CD14-positive monocyte (primary cell): ENCODE data around the gene MPHOSPH6. TPM values are rescaled to one million over a fixed set of nuclear protein-coding genes. Genes with fewer than 3 reads are reported as not detected.

ENCODE experiments used
- DNase-seq, 3 donors: peaks; one replicate each; pipeline ENCODE4 v3.0.0-alpha.2; 2011 to 2022
- H2AFZ ChIP-seq: 2 replicates; pipeline ENCODE4 v1.6.0; 2012; ENCODE audit warnings: mild to moderate bottlenecking, low read depth, low read length, inconsistent platforms; ENCODE audit not compliant: insufficient read depth, poor library complexity, severe bottlenecking
- H3K27ac ChIP-seq, 2 donors: 1 replicate in 1 of 2; 2 replicates in 1 of 2; pipeline ENCODE4 v1.5.1; 2012 to 2013; ENCODE audit warnings: low read length in 2 of 2, control low read depth in 1 of 2, inconsistent platforms in 1 of 2, low read depth in 1 of 2, mild to moderate bottlenecking in 1 of 2
- H3K27me3 ChIP-seq, 2 donors: one replicate each; pipeline versions ENCODE4 v1.6.0 to v1.6.1; 2011 to 2013; ENCODE audit warnings: low read length in 2 of 2; ENCODE audit not compliant: control insufficient read depth in 2 of 2, insufficient read depth in 2 of 2
- H3K36me3 ChIP-seq, 2 donors: replicated peaks in 1 of 2; 1 replicate in 1 of 2; 2 replicates in 1 of 2; pipeline versions ENCODE4 v1.5.1 to v1.6.1; 2012 to 2013; ENCODE audit warnings: low read length in 2 of 2, control low read depth in 1 of 2, inconsistent platforms in 1 of 2, mild to moderate bottlenecking in 1 of 2; ENCODE audit not compliant: insufficient read depth in 2 of 2, control insufficient read depth in 1 of 2
- H3K4me1 ChIP-seq, 2 donors: 1 replicate in 1 of 2; 2 replicates in 1 of 2; pipeline versions ENCODE4 v1.5.1 to v1.6.1; 2012 to 2013; ENCODE audit warnings: low read length in 2 of 2, control low read depth in 1 of 2, inconsistent platforms in 1 of 2, mild to moderate bottlenecking in 1 of 2, moderate library complexity in 1 of 2; ENCODE audit not compliant: insufficient read depth in 2 of 2, control insufficient read depth in 1 of 2
- H3K4me2 ChIP-seq: replicated peaks from 2 replicates; pipeline ENCODE3; 2012; ENCODE audit warnings: low read length, moderate library complexity, mild to moderate bottlenecking; ENCODE audit not compliant: poor library complexity, severe bottlenecking; ENCODE audit errors: extremely low read depth
- H3K4me3 ChIP-seq, 3 experiments: fragments of 200-600 bp in 1 of 3; sonication (generic) in 1 of 3; replicated peaks in 1 of 3; 1 replicate in 2 of 3; 2 replicates in 1 of 3; pipeline ENCODE4 v1.5.1; 2011 to 2013; ENCODE audit warnings: low read length in 3 of 3, mild to moderate bottlenecking in 3 of 3, control low read depth in 2 of 3, low read depth in 2 of 3, inconsistent platforms in 1 of 3, moderate library complexity in 1 of 3
- H3K79me2 ChIP-seq: 2 replicates; pipeline ENCODE4 v1.6.0; 2012; ENCODE audit warnings: mild to moderate bottlenecking, control low read depth, inconsistent platforms, low read length, moderate library complexity; ENCODE audit not compliant: insufficient read depth
- H3K9ac ChIP-seq: 2 replicates; pipeline ENCODE4 v1.6.0; 2017; ENCODE audit warnings: low read length, mild to moderate bottlenecking; ENCODE audit not compliant: insufficient read depth, poor library complexity, severe bottlenecking
- H3K9me3 ChIP-seq, 2 donors: replicated peaks in 1 of 2; 1 replicate in 1 of 2; 2 replicates in 1 of 2; pipeline versions ENCODE4 v1.5.1 to v1.6.1; 2012 to 2013; ENCODE audit warnings: low read length in 2 of 2, control low read depth in 1 of 2; ENCODE audit not compliant: control insufficient read depth in 1 of 2, insufficient read depth in 1 of 2
- H4K20me1 ChIP-seq: 2 replicates; pipeline ENCODE4 v1.6.0; 2012; ENCODE audit warnings: mild to moderate bottlenecking, low read length, control low read depth, moderate library complexity; ENCODE audit not compliant: insufficient read depth
- H3K27ac Mint-ChIP-seq, 7 donors: one replicate each; pipeline ENCODE4 v1.8.0; 2020; ENCODE audit warnings: mild to moderate bottlenecking in 7 of 7, mixed read lengths in 7 of 7, moderate library complexity in 6 of 7, inconsistent platforms in 2 of 7
- H3K27me3 Mint-ChIP-seq, 3 donors: one replicate each; pipeline ENCODE4 v1.8.0; 2021 to 2022; ENCODE audit warnings: low read depth in 3 of 3, mild to moderate bottlenecking in 3 of 3, mixed read lengths in 3 of 3, moderate library complexity in 3 of 3, inconsistent platforms in 1 of 3
- H3K36me3 Mint-ChIP-seq, 2 donors: one replicate each; pipeline ENCODE4 v1.8.0; 2020; ENCODE audit warnings: mixed read lengths in 2 of 2, inconsistent platforms in 1 of 2, mild to moderate bottlenecking in 1 of 2
- H3K4me1 Mint-ChIP-seq: one replicate; pipeline ENCODE4 v1.8.0; 2020; ENCODE audit warnings: mild to moderate bottlenecking, mixed read lengths
- H3K4me3 Mint-ChIP-seq, 2 donors: one replicate each; pipeline ENCODE4 v1.8.0; 2020; ENCODE audit warnings: mild to moderate bottlenecking in 2 of 2, mixed read lengths in 2 of 2, moderate library complexity in 1 of 2
- H3K9me3 Mint-ChIP-seq, 7 donors: one replicate each; pipeline ENCODE4 v1.8.0; 2020 to 2022; ENCODE audit warnings: mixed read lengths in 7 of 7, mild to moderate bottlenecking in 6 of 7, moderate library complexity in 6 of 7, inconsistent platforms in 2 of 7
- CTCF ChIP-seq: fragments of 200-600 bp; IDR thresholded peaks from one replicate; pipeline ENCODE4 v1.8.0; 2022; ENCODE audit warnings: antibody characterized with exemption, mild to moderate bottlenecking
- WGBS: methylation state at CpG from one replicate; pipeline ENCODE4 v1.1.5; 2013; ENCODE audit warnings: missing lambda C conversion rate; ENCODE audit not compliant: insufficient coverage; 5-methylcytosine and 5-hydroxymethylcytosine counted together
- intact Hi-C, 2 donors: fragments of 100-400 bp; cut with micrococcal nuclease; formaldehyde crosslinking; loops; one replicate each; pipeline versions ENCODE4 v1.15.0 to v1.15.1; 2023
- polyA plus RNA-seq, 3 donors: library from polyadenylated mRNA; depleted of rRNA in 1 of 3; unstranded in 2 of 3; stranded (reverse) in 1 of 3; fragments of 300-500 nt in 2 of 3; fragments of >200 nt in 1 of 3; fragmentation: Illumina TruSeq in 2 of 3; gene quantifications; 1 replicate in 2 of 3; 2 replicates in 1 of 3; pipeline ENCODE4 v1.2.3, GENCODE V29; 2012 to 2021

MPHOSPH6 gene
- polyA plus RNA-seq, 3 donors: 8.6 to 37.6 (median 20.2) TPM

GRCh38 chr16:82152641-82153112, 17.3 kb downstream of the MPHOSPH6 start:
- no peaks in the 10 kb centered on the region for H3K9me3 ChIP-seq
- WGBS: 64% methylated on average over 4 of the region's 8 CpGs
- intact Hi-C loops: no loop called here
- peaks cover 42 to 66% of the 10 kb centered on the region in 2 donors for H3K36me3 ChIP-seq
- H3K4me1 ChIP-seq: peaks cover 4 to 6% of the 10 kb centered on the region in 2 donors
- H3K27ac ChIP-seq: peak overlapping the region in 1 of 2 donors; percentile 2
- DNase-seq: peak in 1 of 3 donors; percentile 22
- H3K9ac ChIP-seq: no peak overlapping the region
- H3K4me3 ChIP-seq: no peak overlapping the region
- H3K79me2 ChIP-seq: no peaks in the 10 kb centered on the region
- H3K4me2 ChIP-seq: no peak overlapping the region
- Mint-ChIP-seq H3K27me3 (peaks cover 0 to 3% (median 0%) of the 10 kb centered on the region in 3 donors), H3K4me3 (no peak overlapping the region), H3K27ac (peak overlapping the region in 5 of 7 donors; percentile 8 to 56 (median 27)), H3K9me3 (peaks cover 0 to 3% (median 0%) of the 10 kb centered on the region in 7 donors), H3K4me1 (peaks cover 8% of the 10 kb centered on the region), H3K36me3 (peaks cover 62 to 69% of the 10 kb centered on the region in 2 donors)
- no peak overlapping the region for H2AFZ ChIP-seq
- TF ChIP-seq CTCF: no peak
- H3K27me3 ChIP-seq: no peaks in the 10 kb centered on the region
- no peaks in the 10 kb centered on the region for H4K20me1 ChIP-seq

- Mint-ChIP-seq H3K4me3 (no peak overlapping the region), H3K9me3 (peaks cover 0 to 3% (median 0%) of the 10 kb centered on the region in 7 donors), H3K27me3 (peaks cover 0 to 3% (median 0%) of the 10 kb centered on the region in 3 donors), H3K4me1 (peaks cover 4% of the 10 kb centered on the region), H3K27ac (peak overlapping the region in 4 of 7 donors; percentile 8 to 35 (median 26)), H3K36me3 (peaks cover 62 to 69% of the 10 kb centered on the region in 2 donors)
- Histone ChIP-seq H3K4me3 (no peak overlapping the region), H3K36me3 (peaks cover 46 to 69% of the 10 kb centered on the region in 2 donors), H3K9me3 (no peaks in the 10 kb centered on the region), H4K20me1 (no peaks in the 10 kb centered on the region), H3K4me1 (peaks cover 0 to 2% of the 10 kb centered on the region in 2 donors), H3K27me3 (no peaks in the 10 kb centered on the region), H3K27ac (peak overlapping the region in 1 of 2 donors; percentile 2), H3K4me2 (no peak overlapping the region), H2AFZ (no peak overlapping the region), H3K9ac (no peak overlapping the region), H3K79me2 (no peaks in the 10 kb centered on the region)
- no peak for DNase-seq
- intact Hi-C loops: no loop called here
- WGBS: 37% methylated on average over 2 of the region's 2 CpGs
- no peak for TF ChIP-seq CTCF
These were observed 17.8 kb downstream of the MPHOSPH6 start for GRCh38 chr16:82152196-82152595.
